Spleen (tissue), 11 donors: ENCODE measurements around the gene IL19. TPM values are rescaled to one million over a fixed set of nuclear protein-coding genes. Genes with fewer than 3 reads are reported as not detected.
"Not testable (repeated sequence)": the region's sequence is repeated elsewhere in the genome, so short reads cannot be mapped to it uniquely, and the experiment has no call there.

Experiments
- DNase-seq: peaks from one replicate; pipeline ENCODE4 v3.0.0-alpha.2; 2020
- H3K27ac ChIP-seq, 8 donors: fragments of 200-600 bp; sonication (generic) in 7 of 8; 1 replicate in 4 of 8; 2 replicates in 4 of 8; pipeline versions ENCODE4 v1.5.0 to v1.8.0; 2016 to 2021; ENCODE audit warnings: inconsistent platforms in 4 of 8, mild to moderate bottlenecking in 4 of 8, moderate library complexity in 1 of 8
- H3K27me3 ChIP-seq, 7 donors: fragments of 200-600 bp; sonication (generic) in 6 of 7; replicated peaks in 1 of 7; 1 replicate in 4 of 7; 2 replicates in 3 of 7; pipeline versions ENCODE4 v1.5.0 to v1.8.0; 2016 to 2021; ENCODE audit warnings: inconsistent platforms in 3 of 7, mild to moderate bottlenecking in 1 of 7
- H3K36me3 ChIP-seq, 6 donors: fragments of 200-600 bp; sonication (generic) in 5 of 6; 1 replicate in 4 of 6; 2 replicates in 2 of 6; pipeline versions ENCODE4 v1.5.0 to v1.8.0; 2016 to 2021; ENCODE audit warnings: inconsistent platforms in 2 of 6
- H3K4me1 ChIP-seq, 6 donors: fragments of 200-600 bp; sonication (generic) in 5 of 6; 1 replicate in 3 of 6; 2 replicates in 3 of 6; pipeline versions ENCODE4 v1.5.0 to v1.8.0; 2016 to 2021; ENCODE audit warnings: inconsistent platforms in 3 of 6
- H3K4me3 ChIP-seq, 8 donors: fragments of 200-600 bp; sonication (generic) in 7 of 8; 1 replicate in 4 of 8; 2 replicates in 4 of 8; pipeline versions ENCODE4 v1.5.0 to v1.8.0; 2016 to 2021; ENCODE audit warnings: inconsistent platforms in 4 of 8, mild to moderate bottlenecking in 4 of 8, moderate library complexity in 2 of 8
- H3K9me3 ChIP-seq, 8 donors: fragments of 200-600 bp; sonication (generic) in 7 of 8; 1 replicate in 4 of 8; 2 replicates in 4 of 8; pipeline versions ENCODE4 v1.5.0 to v1.8.0; 2016 to 2021; ENCODE audit warnings: inconsistent platforms in 4 of 8
- CTCF ChIP-seq, 11 experiments: fragments of 200-600 bp in 7 of 11; fragments of 450-650 bp in 4 of 11; sonication (generic) in 4 of 11; IDR thresholded peaks in 8 of 11; conservative IDR thresholded peaks in 3 of 11; 1 replicate in 7 of 11; 2 replicates in 4 of 11; pipeline versions ENCODE4 v1.4.0 to v1.8.0; 2016 to 2021; ENCODE audit warnings: antibody characterized with exemption in 11 of 11, inconsistent platforms in 4 of 11, mild to moderate bottlenecking in 1 of 11
- POLR2A ChIP-seq, 3 donors: fragments of 450-650 bp; IDR thresholded peaks; one replicate each; pipeline ENCODE4 v1.5.1; 2017; ENCODE audit warnings: antibody characterized with exemption in 3 of 3, mild to moderate bottlenecking in 1 of 3
- POLR2AphosphoS5 ChIP-seq, 3 donors: sonication (generic); formaldehyde crosslinking; IDR thresholded peaks; one replicate each; pipeline ENCODE4 v1.5.1; 2017; ENCODE audit warnings: antibody characterized with exemption in 3 of 3
- WGBS, 5 donors: extraction: QIAGEN DNeasy Blood & Tissue Kit in 3 of 5; methylation state at CpG; one replicate each; pipeline versions ENCODE4 v1.1.5 to v1.1.7; 2013 to 2018; 5-methylcytosine and 5-hydroxymethylcytosine counted together
- intact Hi-C: fragments of 100-400 bp; cut with DNase I; formaldehyde crosslinking; loops from one replicate; pipeline ENCODE4 v1.15.0; 2023; ENCODE audit warnings: low total_unique reads
- polyA plus RNA-seq, 3 donors: library from polyadenylated mRNA; stranded (reverse); fragments of 200-250 nt; gene quantifications; one replicate each; pipeline ENCODE4 v1.2.1, GENCODE V29; 2013
- total RNA-seq, 7 donors: library from RNA; depleted of rRNA in 3 of 7; stranded (reverse); fragments of >200 nt in 3 of 7; fragmentation: NEBNext Ultra II Directional in 4 of 7; extraction: Animal tissue kit (Norgen Biotek cat#: 25700) in 4 of 7; gene quantifications; one replicate each; pipeline versions ENCODE4 v1.1.0 to v1.2.1, GENCODE V29; 2016 to 2021
- donor health status: healthy with polysubstance abuse.
- donor health status: DM: no; HTN: no; CAD: no; lungs with moderate emphysema.
- donor health status: DM: no; HTN: no; CAD: no.
- donor health status: Bipolar disorder and iron deficiency.
- donor health status: healthy.
- donor health status: DM: no; HTN: no; CAD: no.
- donor health status: DM: yes; HTN: yes; CAD: no.

Gene IL19
- total and polyA plus RNA-seq, 10 donors, result 0.09 to 2.2 (median 0.12) TPM; not detected in 7

GRCh38 chr1:206846487-206846886 is 75.9 kb downstream of the IL19 start:
- H3K9me3 ChIP-seq, result no peaks in the 10 kb centered on the region
- intact Hi-C loops, result no loop called here
- no peaks in the 10 kb centered on the region for H3K4me1 ChIP-seq
- no peaks in the 10 kb centered on the region for H3K36me3 ChIP-seq
- no peak for DNase-seq
- TF ChIP-seq POLR2AphosphoS5 (IDR thresholded peaks at IDR 0.05) (no peak), CTCF (IDR thresholded peaks at IDR 0.05 in 8 of 11, conservative IDR thresholded peaks at IDR 0.05 in 3 of 11) (no peak), POLR2A (IDR thresholded peaks at IDR 0.05) (no peak)
- no peaks in the 10 kb centered on the region for H3K27me3 ChIP-seq
- no peak overlapping the region for H3K27ac ChIP-seq
- no peak overlapping the region for H3K4me3 ChIP-seq

GRCh38 chr1:206847337-206847834 is 76.8 kb downstream of the IL19 start:
- no peak for TF ChIP-seq POLR2A (IDR thresholded peaks at IDR 0.05)
- DNase-seq, result no peak
- intact Hi-C loops, result no loop called here

GRCh38 chr1:206847946-206848345 is 77.4 kb downstream of the IL19 start:
- intact Hi-C loops, result no loop called here
- no peaks in the 10 kb centered on the region for H3K27me3 ChIP-seq
- WGBS, 5 donors, result 85 to 98% (median 96%) methylated on average over 1 of the region's 1 CpG

More at GRCh38 chr1:206847337-206847834, 76.8 kb downstream of the IL19 start:
- WGBS, 5 donors, result 94 to 100% (median 96%) methylated on average over 3 of the region's 3 CpGs
- Histone ChIP-seq H3K27ac (no peak overlapping the region), H3K27me3 (no peaks in the 10 kb centered on the region), H3K9me3 (peaks cover 0 to 1% (median 0%) of the 10 kb centered on the region in 8 donors), H3K4me3 (no peak overlapping the region), H3K4me1 (no peaks in the 10 kb centered on the region), H3K36me3 (no peaks in the 10 kb centered on the region)

GRCh38 chr1:206850401-206850800 is 79.8 kb downstream of the IL19 start:
- no peak for DNase-seq
- Histone ChIP-seq H3K9me3 (peaks cover 0 to 11% (median 3%) of the 10 kb centered on the region in 8 donors), H3K27me3 (no peaks in the 10 kb centered on the region), H3K4me3 (no peak overlapping the region), H3K36me3 (no peaks in the 10 kb centered on the region), H3K4me1 (no peaks in the 10 kb centered on the region), H3K27ac (no peak overlapping the region)
- TF ChIP-seq CTCF (IDR thresholded peaks at IDR 0.05 in 8 of 11, conservative IDR thresholded peaks at IDR 0.05 in 3 of 11) (no peak), POLR2A (IDR thresholded peaks at IDR 0.05) (no peak), POLR2AphosphoS5 (IDR thresholded peaks at IDR 0.05) (no peak)
- 77 to 90% (median 84%) methylated on average over 2 of the region's 2 CpGs for WGBS, 5 donors
- intact Hi-C loops, result no loop called here

More at GRCh38 chr1:206847946-206848345, 77.4 kb downstream of the IL19 start:
- H3K4me1 ChIP-seq, result no peaks in the 10 kb centered on the region
- H3K4me3 ChIP-seq, result no peak overlapping the region
- TF ChIP-seq POLR2AphosphoS5 (IDR thresholded peaks at IDR 0.05), result no peak
- peaks cover 0 to 7% (median 1%) of the 10 kb centered on the region in 8 donors for H3K9me3 ChIP-seq
- no peak for DNase-seq
- H3K36me3 ChIP-seq, result no peaks in the 10 kb centered on the region
- no peak overlapping the region for H3K27ac ChIP-seq

GRCh38 chr1:206851341-206852010 is 80.9 kb downstream of the IL19 start:
- WGBS, 5 donors, result 69 to 83% (median 75%) methylated on average over 5 of the region's 5 CpGs
- no peak overlapping the region for H3K27ac ChIP-seq
- no peaks in the 10 kb centered on the region for H3K27me3 ChIP-seq
- no peaks in the 10 kb centered on the region for H3K36me3 ChIP-seq
- H3K4me3 ChIP-seq, result no peak overlapping the region
- intact Hi-C loops, result no loop called here
- no peak for DNase-seq
- no peak for TF ChIP-seq CTCF (IDR thresholded peaks at IDR 0.05 in 8 of 11, conservative IDR thresholded peaks at IDR 0.05 in 3 of 11)
- TF ChIP-seq POLR2AphosphoS5 (IDR thresholded peaks at IDR 0.05), result no peak
- no peak for TF ChIP-seq POLR2A (IDR thresholded peaks at IDR 0.05)
- peaks cover 0 to 11% (median 3%) of the 10 kb centered on the region in 8 donors for H3K9me3 ChIP-seq
- no peaks in the 10 kb centered on the region for H3K4me1 ChIP-seq

- WGBS, 5 donors, result 91 to 98% (median 93%) methylated on average over 2 of the region's 2 CpGs
- H3K4me1 ChIP-seq, result not testable (repeated sequence)
Measured at GRCh38 chr1:206852662-206853061, 82.1 kb downstream of the IL19 start.

GRCh38 chr1:206853696-206854095 is 83.1 kb downstream of the IL19 start:
- H3K27me3 ChIP-seq, H3K4me3 ChIP-seq, H3K4me1 ChIP-seq, DNase-seq, H3K27ac ChIP-seq, intact Hi-C loops, H3K36me3 ChIP-seq: not testable (repeated sequence)
- peaks cover 0 to 11% (median 3%) of the 10 kb centered on the region in 8 donors for H3K9me3 ChIP-seq

More at GRCh38 chr1:206852662-206853061, 82.1 kb downstream of the IL19 start:
- H3K27me3 ChIP-seq, H3K27ac ChIP-seq, H3K4me3 ChIP-seq, intact Hi-C loops, DNase-seq, H3K36me3 ChIP-seq: not testable (repeated sequence)
- peaks cover 0 to 11% (median 3%) of the 10 kb centered on the region in 8 donors for H3K9me3 ChIP-seq
